OCI-LY7 (cell line): ENCODE measurements around the gene OR1F1.

Experiments used
- EZH2phosphoT487 ChIP-seq: fragments of 200-600 bp; sonication (generic); IDR thresholded peaks from 2 replicates; pipeline ENCODE4 v1.6.1; 2018; ENCODE audit warnings: low read depth, borderline replicate concordance, mild to moderate bottlenecking, mixed run types, antibody characterized with exemption, low read length, moderate library complexity, mixed read lengths
- TF ChIP-seq, protein P1 (sequence below): fragments of 200-600 bp; sonication (generic); conservative IDR thresholded peaks from 2 replicates; pipeline ENCODE4 v1.5.1; 2014; ENCODE audit warnings: mild to moderate bottlenecking, antibody characterized with exemption, low read length, moderate library complexity, mixed read lengths

DNA sequence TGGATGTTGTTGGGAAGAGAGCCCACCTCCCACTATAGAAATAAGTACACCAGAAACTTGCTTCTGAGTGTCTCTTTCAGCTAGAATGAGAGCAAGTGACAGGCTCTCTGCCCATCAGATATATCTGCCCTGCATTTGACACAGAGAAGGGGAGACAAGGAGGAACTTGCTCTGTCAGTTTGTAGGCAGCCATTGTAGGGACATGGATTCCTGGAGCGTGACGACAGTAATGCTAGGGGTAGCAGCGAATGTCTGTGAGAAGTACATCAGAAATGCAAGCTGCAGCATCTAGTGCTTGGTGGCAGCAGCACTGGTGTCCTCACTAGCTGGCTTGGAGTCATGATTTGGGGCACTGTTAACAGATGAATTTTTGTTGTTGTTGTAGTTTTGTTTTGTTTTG is 24.0 kb downstream of the OR1F1 start:
- TF ChIP-seq, protein P1, sequence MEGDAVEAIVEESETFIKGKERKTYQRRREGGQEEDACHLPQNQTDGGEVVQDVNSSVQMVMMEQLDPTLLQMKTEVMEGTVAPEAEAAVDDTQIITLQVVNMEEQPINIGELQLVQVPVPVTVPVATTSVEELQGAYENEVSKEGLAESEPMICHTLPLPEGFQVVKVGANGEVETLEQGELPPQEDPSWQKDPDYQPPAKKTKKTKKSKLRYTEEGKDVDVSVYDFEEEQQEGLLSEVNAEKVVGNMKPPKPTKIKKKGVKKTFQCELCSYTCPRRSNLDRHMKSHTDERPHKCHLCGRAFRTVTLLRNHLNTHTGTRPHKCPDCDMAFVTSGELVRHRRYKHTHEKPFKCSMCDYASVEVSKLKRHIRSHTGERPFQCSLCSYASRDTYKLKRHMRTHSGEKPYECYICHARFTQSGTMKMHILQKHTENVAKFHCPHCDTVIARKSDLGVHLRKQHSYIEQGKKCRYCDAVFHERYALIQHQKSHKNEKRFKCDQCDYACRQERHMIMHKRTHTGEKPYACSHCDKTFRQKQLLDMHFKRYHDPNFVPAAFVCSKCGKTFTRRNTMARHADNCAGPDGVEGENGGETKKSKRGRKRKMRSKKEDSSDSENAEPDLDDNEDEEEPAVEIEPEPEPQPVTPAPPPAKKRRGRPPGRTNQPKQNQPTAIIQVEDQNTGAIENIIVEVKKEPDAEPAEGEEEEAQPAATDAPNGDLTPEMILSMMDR: no peak
- TF ChIP-seq EZH2phosphoT487: no peak
